Stimulated activated CD8-positive, alpha-beta memory T cell treated with anti-CD3 and anti-CD28 coated beads, Interleukin-7, amount 100 ng/mL, for 1 hour (primary cell): Measurements from ENCODE around the gene LY6G6C.

Experiments
- DNase-seq, 2 donors: peaks; one replicate each; pipeline ENCODE4 v3.0.0-alpha.2; 2020; ENCODE audit warnings: low read depth in 2 of 2

The LY6G6C gene

GRCh38 chr6:31680226-31681134, 41.1 kb downstream of the LY6G6C start, which contains the start of gene LY6G5C:
LY6G5C (minus strand) TSS chr6:31681067; CDS start chr6:31680373, 694 bp downstream.
- DNase-seq, result no peak

DNA sequence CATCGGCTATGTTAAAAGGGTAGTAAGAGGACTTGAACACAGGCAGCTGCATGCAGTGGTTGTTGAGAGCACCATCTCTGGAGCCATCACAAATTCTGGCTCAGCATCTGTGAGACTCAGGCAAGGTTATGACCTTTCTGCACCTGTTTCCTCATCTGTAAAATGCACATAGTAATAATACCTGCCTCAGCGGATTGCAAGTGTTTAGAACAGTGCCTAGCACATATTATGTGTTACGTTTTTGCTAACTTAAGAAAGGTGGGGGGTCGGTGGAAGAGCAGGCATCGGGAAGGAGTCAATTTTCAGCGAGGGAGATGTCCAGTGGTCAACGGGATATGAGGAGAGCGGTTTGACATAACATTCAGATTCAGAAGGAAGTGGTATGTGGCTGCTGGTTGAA, 43.6 kb downstream of the LY6G6C start:
- no peak for DNase-seq

GRCh38 chr6:31676904-31677303, 44.6 kb downstream of the LY6G6C start:
- DNase-seq, result no peak

DNA sequence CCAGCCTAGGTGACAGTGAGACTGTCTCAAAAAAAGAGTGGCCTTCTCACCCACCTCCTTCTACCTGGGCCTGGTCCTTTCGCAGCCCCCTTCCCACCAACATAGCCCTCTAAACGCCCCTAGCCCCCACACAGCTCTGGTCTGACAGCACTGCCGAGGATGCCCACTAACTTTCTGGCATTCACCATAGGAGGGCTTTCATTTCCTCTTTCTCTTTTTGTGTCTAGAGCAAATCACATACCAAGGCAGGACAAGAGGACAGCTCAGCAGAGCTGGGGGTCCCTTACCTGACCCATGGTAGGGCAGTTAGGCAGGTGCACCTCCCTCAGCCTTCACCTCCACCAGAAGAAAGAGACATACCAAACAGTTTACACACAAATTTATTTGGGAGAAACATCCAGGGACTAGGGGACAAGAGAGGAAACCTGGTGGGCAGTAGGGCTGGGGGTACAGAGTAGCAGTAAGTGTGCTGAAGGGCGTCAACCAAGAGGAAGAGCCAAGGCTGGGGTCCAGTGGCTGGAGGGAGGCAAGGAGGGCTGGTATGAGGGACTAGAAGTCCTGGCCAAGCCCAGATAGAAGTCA, 45.1 kb downstream of the LY6G6C start:
- no peak for DNase-seq

- no peak for DNase-seq
Observed at GRCh38 chr6:31669676-31670075, 51.9 kb downstream of the LY6G6C start, which contains the start of gene LY6G5B. LY6G5B (plus strand) TSS chr6:31669976; CDS start chr6:31670951, 975 bp downstream.
